OCI-LY1 (cell line): ENCODE measurements around the gene PUM1.

Experiments used
- CTCF ChIP-seq: fragments of 200-600 bp; sonication (generic), shearing (Covaris generic); IDR thresholded peaks from 2 replicates; pipeline ENCODE4 v1.5.1; 2017; ENCODE audit warnings: mild to moderate bottlenecking, antibody characterized with exemption, low read length, moderate library complexity, mixed read lengths
- EZH2 ChIP-seq: fragments of 200-600 bp; sonication (generic), shearing (Covaris generic); IDR thresholded peaks from 2 replicates; pipeline ENCODE4 v1.8.0; 2017; ENCODE audit warnings: borderline replicate concordance, mixed run types, mild to moderate bottlenecking, antibody characterized with exemption, low read length, moderate library complexity, mixed read lengths

DNA sequence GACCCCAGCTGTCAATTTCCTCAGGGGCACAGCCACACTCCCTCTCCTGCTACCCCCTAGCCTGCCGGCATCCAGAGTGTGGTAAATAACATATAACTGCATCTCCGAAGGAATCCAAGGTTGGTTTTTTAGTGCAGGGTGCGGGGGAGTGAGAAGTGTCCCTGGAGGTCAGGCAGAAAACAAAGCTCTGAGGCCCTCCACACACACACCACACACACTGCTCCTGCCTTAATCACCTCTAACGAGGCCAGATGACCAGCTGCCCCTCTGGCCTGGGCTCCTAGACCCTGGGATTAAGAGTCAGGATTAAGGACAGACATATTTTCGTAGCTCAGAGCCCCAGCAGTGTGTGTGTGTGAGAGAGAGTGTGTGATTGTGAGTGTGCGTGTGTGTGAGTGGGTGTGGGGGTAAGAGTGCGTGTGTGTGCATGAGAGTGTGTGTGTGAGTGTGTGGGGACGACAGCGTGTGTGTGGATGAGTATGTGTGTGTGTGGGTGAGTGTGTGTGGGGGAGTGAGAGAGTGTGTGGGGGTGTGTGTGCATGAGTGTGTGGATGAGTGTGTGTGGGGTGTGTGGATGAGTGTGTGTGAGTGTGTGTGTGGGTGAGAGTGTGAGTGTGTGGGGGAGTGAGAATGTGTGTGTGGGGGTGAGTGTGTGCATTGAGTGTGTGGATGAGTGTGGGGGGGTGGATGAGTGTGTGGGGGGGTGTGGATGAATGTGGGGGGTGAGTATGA is 171.6 kb downstream of the PUM1 start:
- TF ChIP-seq CTCF (no peak), EZH2 (no peak)
